Effector memory CD4-positive, alpha-beta T cell (primary cell): ENCODE results near the gene LRRC28.

Source experiments
- DNase-seq, 3 donors: peaks; one replicate each; pipeline ENCODE4 v3.0.0-alpha.2; 2020
- H3K27ac ChIP-seq: 2 replicates; pipeline ENCODE4 v1.7.0; 2013; ENCODE audit warnings: mild to moderate bottlenecking, low read length, moderate library complexity; ENCODE audit not compliant: insufficient read depth, poor library complexity, severe bottlenecking
- H3K27me3 ChIP-seq: replicated peaks from 2 replicates; pipeline ENCODE4 v1.7.0; 2013; ENCODE audit warnings: mild to moderate bottlenecking, low read length; ENCODE audit not compliant: insufficient read depth, control insufficient read depth, poor library complexity, severe bottlenecking
- H3K36me3 ChIP-seq: 2 replicates; pipeline ENCODE4 v1.7.0; 2013; ENCODE audit warnings: mild to moderate bottlenecking, low read length, moderate library complexity; ENCODE audit not compliant: control insufficient read depth, insufficient read depth
- H3K4me1 ChIP-seq: 2 replicates; pipeline ENCODE4 v1.7.0; 2013; ENCODE audit warnings: low read length, mild to moderate bottlenecking; ENCODE audit not compliant: control insufficient read depth, insufficient read depth, poor library complexity, severe bottlenecking
- H3K4me3 ChIP-seq: 2 replicates; pipeline ENCODE4 v1.7.0; 2013; ENCODE audit warnings: low read length, low read depth, mild to moderate bottlenecking; ENCODE audit not compliant: insufficient read depth, poor library complexity, severe bottlenecking
- H3K9me3 ChIP-seq: 2 replicates; pipeline ENCODE4 v1.7.0; 2013; ENCODE audit warnings: mild to moderate bottlenecking, low read length, moderate library complexity; ENCODE audit not compliant: control insufficient read depth

LRRC28 gene

GRCh38 chr15:99291643-99292042 is 40.4 kb downstream of the LRRC28 start:
- Histone ChIP-seq H3K27me3 (no peaks in the 10 kb centered on the region), H3K4me1 (no peaks in the 10 kb centered on the region), H3K36me3 (no peaks in the 10 kb centered on the region), H3K27ac (no peak overlapping the region), H3K9me3 (no peaks in the 10 kb centered on the region), H3K4me3 (no peak overlapping the region)
- DNase-seq, result no peak

GRCh38 chr15:99295840-99296239 is 44.6 kb downstream of the LRRC28 start:
- DNase-seq, result no peak
- no peak overlapping the region for H3K27ac ChIP-seq
- no peaks in the 10 kb centered on the region for H3K27me3 ChIP-seq
- no peak overlapping the region for H3K4me3 ChIP-seq
- H3K36me3 ChIP-seq, result no peaks in the 10 kb centered on the region
- no peaks in the 10 kb centered on the region for H3K9me3 ChIP-seq
- no peaks in the 10 kb centered on the region for H3K4me1 ChIP-seq

GRCh38 chr15:99296386-99296785 is 45.1 kb downstream of the LRRC28 start:
- H3K4me3 ChIP-seq, result no peak overlapping the region
- H3K9me3 ChIP-seq, result no peaks in the 10 kb centered on the region
- no peaks in the 10 kb centered on the region for H3K4me1 ChIP-seq
- no peaks in the 10 kb centered on the region for H3K27me3 ChIP-seq
- H3K27ac ChIP-seq, result no peak overlapping the region
- H3K36me3 ChIP-seq, result no peaks in the 10 kb centered on the region
- DNase-seq, result no peak

GRCh38 chr15:99303907-99304306 is 52.6 kb downstream of the LRRC28 start:
- Histone ChIP-seq H3K4me1 (no peaks in the 10 kb centered on the region), H3K27ac (no peak overlapping the region), H3K4me3 (no peak overlapping the region), H3K36me3 (no peaks in the 10 kb centered on the region), H3K27me3 (no peaks in the 10 kb centered on the region), H3K9me3 (no peaks in the 10 kb centered on the region)
- DNase-seq, result no peak

GRCh38 chr15:99305761-99306505 is 54.7 kb downstream of the LRRC28 start:
- Histone ChIP-seq H3K27me3 (no peaks in the 10 kb centered on the region), H3K27ac (no peak overlapping the region), H3K4me1 (no peaks in the 10 kb centered on the region), H3K36me3 (no peaks in the 10 kb centered on the region), H3K4me3 (no peak overlapping the region), H3K9me3 (no peaks in the 10 kb centered on the region)
- no peak for DNase-seq

GRCh38 chr15:99306694-99307338 is 55.5 kb downstream of the LRRC28 start:
- no peak for DNase-seq
- no peaks in the 10 kb centered on the region for H3K9me3 ChIP-seq
- H3K4me3 ChIP-seq, result no peak overlapping the region
- H3K27ac ChIP-seq, result no peak overlapping the region
- H3K36me3 ChIP-seq, result no peaks in the 10 kb centered on the region
- no peaks in the 10 kb centered on the region for H3K27me3 ChIP-seq
- H3K4me1 ChIP-seq, result no peaks in the 10 kb centered on the region

GRCh38 chr15:99307735-99308134 is 56.5 kb downstream of the LRRC28 start:
- Histone ChIP-seq H3K4me1 (no peaks in the 10 kb centered on the region), H3K36me3 (no peaks in the 10 kb centered on the region), H3K9me3 (no peaks in the 10 kb centered on the region), H3K27ac (no peak overlapping the region), H3K4me3 (no peak overlapping the region), H3K27me3 (no peaks in the 10 kb centered on the region)
- no peak for DNase-seq

- H3K4me1 ChIP-seq, result no peaks in the 10 kb centered on the region
- H3K27ac ChIP-seq, result no peak overlapping the region
- H3K9me3 ChIP-seq, result no peaks in the 10 kb centered on the region
- no peaks in the 10 kb centered on the region for H3K27me3 ChIP-seq
- DNase-seq, result no peak
- H3K36me3 ChIP-seq, result no peaks in the 10 kb centered on the region
- no peak overlapping the region for H3K4me3 ChIP-seq
Observed at GRCh38 chr15:99310745-99311144, 59.5 kb downstream of the LRRC28 start.

- H3K4me3 ChIP-seq, result no peak overlapping the region
- H3K9me3 ChIP-seq, result no peaks in the 10 kb centered on the region
- no peaks in the 10 kb centered on the region for H3K4me1 ChIP-seq
- DNase-seq, result no peak
- H3K27ac ChIP-seq, result no peak overlapping the region
- no peaks in the 10 kb centered on the region for H3K27me3 ChIP-seq
- no peaks in the 10 kb centered on the region for H3K36me3 ChIP-seq
Observed at GRCh38 chr15:99312228-99312627, 60.9 kb downstream of the LRRC28 start.

GRCh38 chr15:99312794-99313193 is 61.5 kb downstream of the LRRC28 start:
- no peak for DNase-seq
- no peaks in the 10 kb centered on the region for H3K36me3 ChIP-seq
- no peak overlapping the region for H3K4me3 ChIP-seq
- no peaks in the 10 kb centered on the region for H3K4me1 ChIP-seq
- no peaks in the 10 kb centered on the region for H3K27me3 ChIP-seq
- no peak overlapping the region for H3K27ac ChIP-seq
- no peaks in the 10 kb centered on the region for H3K9me3 ChIP-seq
